GM18520 (cell line): ENCODE measurements around the gene RCC2.
A peak's percentile ranks its signal among the peaks of the same experiment; 100 is the strongest.
"Not testable (repeated sequence)": the region's sequence is repeated elsewhere in the genome, so short reads cannot be mapped to it uniquely, and the experiment has no call there.

Experiments used
- ATAC-seq: cut with Tn5 transposase; IDR thresholded peaks from one replicate; pipeline ENCODE4 v1.9.1; 2021; ENCODE audit not compliant: unreplicated experiment

The RCC2 gene

GRCh38 chr1:17439250-17440073 lies at the start of gene RCC2:
RCC2 (minus strand) TSS chr1:17439677; CDS start chr1:17438514, 1,163 bp downstream.
- peak; percentile 34 for ATAC-seq

- no peak for ATAC-seq
These were observed 46.8 kb upstream of the RCC2 start for GRCh38 chr1:17486242-17486641.

GRCh38 chr1:17485281-17485680 lies 45.8 kb upstream of the RCC2 start:
- ATAC-seq, result no peak

- ATAC-seq, result not testable (repeated sequence)
These were observed 42.5 kb upstream of the RCC2 start for GRCh38 chr1:17481981-17482380.

GRCh38 chr1:17480846-17481245 lies 41.4 kb upstream of the RCC2 start:
- ATAC-seq, result no peak

- no peak for ATAC-seq
These were observed 36.3 kb upstream of the RCC2 start for GRCh38 chr1:17475752-17476151.

- not testable (repeated sequence) for ATAC-seq
These were observed 35.5 kb upstream of the RCC2 start for GRCh38 chr1:17474836-17475555.

GRCh38 chr1:17472814-17473213 lies 33.3 kb upstream of the RCC2 start:
- no peak for ATAC-seq

GRCh38 chr1:17471393-17471792 lies 31.9 kb upstream of the RCC2 start:
- ATAC-seq, result no peak

- no peak for ATAC-seq
These were observed 30.7 kb upstream of the RCC2 start for GRCh38 chr1:17470021-17470799.

GRCh38 chr1:17468357-17469265 lies 29.1 kb upstream of the RCC2 start:
- not testable (repeated sequence) for ATAC-seq

GRCh38 chr1:17466359-17466758 lies 26.9 kb upstream of the RCC2 start:
- no peak for ATAC-seq

- ATAC-seq, result no peak
These were observed 25.8 kb upstream of the RCC2 start for GRCh38 chr1:17465228-17465627.

GRCh38 chr1:17463991-17464390 lies 24.5 kb upstream of the RCC2 start:
- no peak for ATAC-seq

GRCh38 chr1:17462669-17463068 lies 23.2 kb upstream of the RCC2 start:
- no peak for ATAC-seq

- no peak for ATAC-seq
These were observed 20.7 kb upstream of the RCC2 start for GRCh38 chr1:17460219-17460618.

- ATAC-seq, result no peak
These were observed 19.3 kb upstream of the RCC2 start for GRCh38 chr1:17458794-17459193.

- ATAC-seq, result no peak
These were observed 13.2 kb upstream of the RCC2 start for GRCh38 chr1:17452686-17453085.

- ATAC-seq, result not testable (repeated sequence)
These were observed 12.7 kb upstream of the RCC2 start for GRCh38 chr1:17452203-17452602.

- no peak for ATAC-seq
These were observed 12.3 kb upstream of the RCC2 start for GRCh38 chr1:17451731-17452130.
